ENCODE data around the gene GABRR1. TPM values are rescaled to one million over a fixed set of nuclear protein-coding genes. Genes with fewer than 3 reads are reported as not detected.
"Not testable (repeated sequence)": the region's sequence is repeated elsewhere in the genome, so short reads cannot be mapped to it uniquely, and the experiment has no call there.

GABRR1 gene
- total RNA-seq: not detected

- DNase-seq (ENCODE audit: low spot score): no peak
These were observed at the start of gene GABRR1 for GRCh38 chr6:89217299-89217910. GABRR1 (minus strand) TSS chr6:89217358; CDS start chr6:89217322, 36 bp downstream.

DNA sequence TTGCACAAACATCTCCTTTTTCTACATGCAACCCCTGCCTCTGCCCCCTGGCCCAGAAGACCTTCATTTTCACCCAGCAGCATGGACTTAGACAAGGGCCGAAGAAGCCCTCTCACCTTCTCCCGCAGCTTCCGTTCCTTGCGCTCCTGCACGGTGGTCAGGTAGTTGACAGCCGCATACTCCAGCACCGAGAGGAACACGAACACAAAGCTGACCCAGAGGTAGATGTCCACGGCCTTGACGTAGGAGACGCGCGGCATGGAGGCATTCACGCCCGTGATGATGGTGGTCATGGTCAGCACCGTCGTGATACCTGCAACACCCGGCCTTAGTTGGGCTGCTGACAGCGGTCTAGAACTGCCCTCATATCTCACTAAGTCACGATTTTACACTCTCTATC lies 47.1 kb upstream of the GABRR1 start:
- no peak for DNase-seq (ENCODE audit: low spot score)

- DNase-seq (ENCODE audit: low spot score): no peak
These were observed 43.7 kb upstream of the GABRR1 start for GRCh38 chr6:89260832-89261231.

DNA sequence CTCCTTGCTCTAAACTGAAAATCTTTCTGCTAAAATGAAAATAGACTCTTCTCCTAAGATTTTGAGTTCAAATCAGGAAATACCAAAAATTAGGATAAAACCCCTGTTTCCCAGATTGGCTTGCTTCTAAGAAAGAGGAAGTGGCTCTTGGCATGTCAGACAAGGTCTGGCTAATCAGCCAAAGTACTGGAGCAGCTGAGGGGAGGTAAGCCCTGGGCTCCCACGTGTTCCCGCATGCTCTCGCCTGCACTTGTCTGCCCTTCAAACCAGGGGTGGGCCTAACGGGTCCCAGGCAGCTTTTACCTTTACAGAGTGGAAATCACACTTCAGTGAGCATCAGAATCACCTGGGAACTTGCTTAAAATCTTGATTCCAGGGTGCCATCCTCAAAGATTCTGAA lies 43.2 kb upstream of the GABRR1 start:
- DNase-seq (ENCODE audit: low spot score): no peak

GRCh38 chr6:89258912-89259311 lies 41.8 kb upstream of the GABRR1 start:
- DNase-seq (ENCODE audit: low spot score): no peak

GRCh38 chr6:89257781-89258180 lies 40.6 kb upstream of the GABRR1 start:
- DNase-seq (ENCODE audit: low spot score): no peak

DNA sequence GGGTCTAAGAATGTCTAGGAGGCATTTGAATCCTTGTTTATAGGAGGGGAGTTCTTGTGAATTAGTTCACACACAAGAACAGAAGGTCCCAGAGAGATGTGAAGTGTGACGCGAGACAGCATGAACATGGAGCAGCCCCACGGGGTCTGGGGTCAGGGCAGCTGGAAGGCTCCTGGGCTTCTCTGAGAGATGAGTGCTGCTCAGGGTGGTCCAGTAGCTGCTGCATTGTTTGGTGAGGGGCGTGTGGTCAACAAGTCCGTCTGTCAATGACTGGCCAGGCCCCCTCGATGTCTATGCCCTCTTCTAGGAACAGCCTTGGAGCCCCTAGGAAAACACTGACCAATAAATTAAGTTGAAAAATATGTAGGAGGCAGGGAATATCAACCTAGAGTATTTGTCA lies 40.2 kb upstream of the GABRR1 start:
- DNase-seq (ENCODE audit: low spot score): no peak

GRCh38 chr6:89255417-89255816 lies 38.3 kb upstream of the GABRR1 start:
- no peak for DNase-seq (ENCODE audit: low spot score)

DNA sequence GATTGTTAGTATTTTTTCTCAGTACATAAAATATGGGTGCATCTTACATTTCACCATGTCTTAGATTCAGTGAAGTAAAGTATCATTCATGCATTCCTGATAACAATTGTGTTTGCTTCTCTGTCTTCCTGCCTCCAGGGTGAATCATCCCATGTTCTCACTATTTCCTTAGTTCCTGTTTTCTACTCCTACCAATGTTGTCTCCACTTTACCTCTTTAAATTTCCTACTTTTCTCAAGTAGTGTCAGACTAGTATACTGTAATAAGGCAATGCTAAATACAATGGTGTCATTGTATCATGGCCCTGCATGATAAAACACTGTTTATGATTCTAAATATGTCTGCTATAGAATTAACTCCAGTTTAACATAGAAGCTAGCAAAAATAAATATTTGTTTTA lies 37.4 kb upstream of the GABRR1 start:
- DNase-seq (ENCODE audit: low spot score): no peak

- no peak for DNase-seq (ENCODE audit: low spot score)
These were observed 35.7 kb upstream of the GABRR1 start for GRCh38 chr6:89252907-89253306.

DNA sequence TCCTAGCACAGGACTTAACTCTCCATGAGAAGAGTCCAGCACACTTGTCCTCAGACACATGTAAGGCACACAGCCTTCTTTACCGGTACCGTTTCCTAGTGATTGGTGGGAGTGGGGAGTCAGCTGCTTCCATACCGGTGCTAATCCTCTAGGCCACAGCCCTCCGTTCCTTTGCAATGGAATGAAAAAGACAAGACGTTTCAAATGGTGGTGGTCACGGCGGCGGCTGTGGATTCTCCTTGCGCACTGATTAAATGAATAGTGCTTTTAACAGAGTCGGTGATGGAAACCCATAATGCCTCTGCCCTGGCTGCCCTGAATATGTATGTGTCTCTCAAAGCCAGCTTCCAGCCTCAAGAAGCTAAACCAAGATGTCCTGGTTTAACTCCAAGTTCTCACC lies 34.8 kb upstream of the GABRR1 start:
- no peak for DNase-seq (ENCODE audit: low spot score)

DNA sequence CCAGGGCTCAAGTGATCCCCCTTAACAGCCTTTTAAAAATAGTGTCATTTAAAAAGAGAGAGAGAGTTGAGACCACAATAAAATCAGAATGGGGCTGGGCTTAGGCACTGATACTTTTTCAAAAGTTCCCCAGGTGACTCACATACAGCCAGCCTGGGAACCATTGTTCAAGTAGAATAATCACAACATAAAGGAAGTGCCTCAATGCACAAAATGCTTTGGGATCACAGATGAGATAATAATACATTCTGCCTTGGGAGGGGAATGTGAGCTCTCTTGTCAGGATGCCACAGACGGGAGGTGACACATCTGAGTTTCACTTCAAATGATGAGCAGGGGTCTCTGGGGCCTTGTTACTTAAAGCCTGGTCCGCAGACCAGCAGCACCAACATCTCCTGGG lies 34.0 kb upstream of the GABRR1 start:
- DNase-seq (ENCODE audit: low spot score): no peak

DNA sequence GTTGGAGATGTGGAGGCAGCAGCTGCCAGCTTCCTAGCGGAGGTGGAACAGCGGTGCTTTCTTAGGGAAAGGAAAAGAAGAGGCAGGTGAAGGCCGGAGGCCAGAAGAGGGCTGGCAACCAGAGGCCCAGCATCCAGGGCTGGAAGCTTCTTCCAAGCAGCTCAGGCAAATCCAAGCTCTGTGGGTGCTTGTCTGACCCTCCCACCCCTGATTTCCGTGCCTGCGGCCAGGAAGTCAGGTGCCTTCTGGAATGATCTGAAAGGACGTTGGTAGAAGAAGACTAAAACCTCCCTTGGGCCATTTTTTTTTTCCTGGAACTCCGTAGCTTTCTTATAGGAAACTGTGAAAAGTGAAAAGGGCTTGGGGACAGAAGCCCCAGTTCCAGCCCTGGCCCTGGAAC lies 33.1 kb upstream of the GABRR1 start:
- no peak for DNase-seq (ENCODE audit: low spot score)

DNA sequence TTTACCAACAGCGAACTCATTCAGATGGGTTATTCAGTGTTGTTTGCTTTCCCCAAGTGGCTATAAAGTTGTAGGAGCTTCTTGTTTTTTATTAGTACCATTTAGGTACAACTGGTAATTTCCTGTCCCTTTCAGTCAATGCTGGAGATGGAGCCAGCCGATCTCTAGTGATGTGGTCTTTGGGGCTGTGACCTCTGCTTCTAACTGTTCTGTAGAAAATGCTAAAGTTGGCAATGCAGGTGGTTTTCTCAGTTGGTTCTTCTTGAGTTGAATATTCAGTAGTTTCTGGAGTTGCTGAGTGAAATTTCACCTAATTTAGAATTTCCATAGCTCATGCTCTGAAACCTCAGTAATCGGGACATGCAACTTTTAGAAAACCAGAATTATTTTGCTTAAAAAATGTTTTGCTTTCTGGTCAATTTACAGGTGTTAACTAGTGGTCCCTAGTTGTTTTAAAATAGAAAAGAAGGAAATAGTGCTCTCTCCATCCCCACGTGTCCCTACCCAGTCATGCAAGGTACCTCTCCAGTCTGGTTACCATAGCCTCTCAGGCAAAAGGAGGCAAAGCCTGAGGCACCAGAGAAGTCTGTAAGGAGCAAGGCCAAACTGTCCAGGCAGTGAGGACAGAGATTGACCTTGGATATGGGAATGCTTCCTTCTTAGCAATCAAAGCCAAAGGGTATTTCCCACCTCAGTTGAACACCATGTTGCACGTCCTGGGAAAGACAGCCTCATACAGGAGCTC lies 27.3 kb upstream of the GABRR1 start:
- DNase-seq (ENCODE audit: low spot score): no peak

- DNase-seq (ENCODE audit: low spot score): no peak
These were observed 26.1 kb upstream of the GABRR1 start for GRCh38 chr6:89243331-89243629.

DNA sequence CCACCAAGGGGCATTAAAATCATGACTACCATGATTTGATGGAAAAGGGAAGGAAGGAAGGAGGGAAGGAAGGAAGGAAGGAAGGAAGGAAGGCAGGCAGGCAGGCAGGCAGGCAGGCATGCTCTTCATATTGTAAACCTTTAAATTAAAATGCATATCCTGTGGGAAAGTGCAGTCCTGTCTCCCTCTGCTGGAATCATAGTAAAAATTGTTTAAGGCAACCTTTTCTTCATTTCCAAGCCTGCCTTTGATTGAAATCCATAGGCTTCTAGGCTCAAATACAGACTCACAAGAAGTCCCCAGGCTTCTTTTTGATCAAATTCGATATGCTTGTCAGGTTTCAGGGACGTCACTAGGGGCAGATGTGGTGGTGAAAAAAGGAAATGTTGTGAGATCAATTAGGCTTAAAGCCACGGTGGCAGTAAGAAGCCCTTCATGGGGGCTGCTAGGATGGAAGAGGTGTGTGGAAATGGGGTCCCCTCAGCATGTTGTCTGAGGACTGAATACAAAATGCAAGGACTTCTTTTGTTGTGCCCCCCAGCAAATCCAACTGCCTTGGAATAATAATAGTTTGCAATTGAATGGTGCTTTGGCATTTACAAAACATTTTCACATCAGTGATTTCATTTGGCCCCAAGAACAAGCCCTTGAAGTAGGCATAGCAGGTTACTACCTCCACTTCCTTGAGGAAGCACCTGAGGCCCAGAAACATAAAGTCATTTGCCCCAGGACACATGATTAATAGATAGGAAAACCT lies 25.6 kb upstream of the GABRR1 start:
- no peak for DNase-seq (ENCODE audit: low spot score)

DNA sequence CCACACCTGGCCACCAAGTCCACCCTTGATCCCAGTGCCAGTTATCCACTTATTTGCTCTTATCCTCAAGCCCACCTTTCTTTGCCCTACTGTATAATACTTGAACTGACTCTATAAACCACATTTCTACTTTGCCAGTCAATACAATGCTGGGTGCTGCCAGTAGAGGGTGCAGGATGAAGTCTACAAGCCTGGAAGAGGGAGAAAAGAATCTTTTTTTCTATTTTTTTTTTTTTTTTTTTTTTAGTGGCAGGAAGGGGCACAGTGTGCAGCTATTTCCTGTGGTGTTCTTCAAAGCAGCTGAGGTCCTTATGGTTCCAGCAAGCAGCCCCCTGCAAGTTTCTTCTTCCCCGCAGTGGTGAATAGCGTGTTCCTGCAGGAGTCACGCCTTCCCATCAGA lies 22.2 kb upstream of the GABRR1 start:
- DNase-seq (ENCODE audit: low spot score): no peak

- no peak for DNase-seq (ENCODE audit: low spot score)
These were observed 20.0 kb upstream of the GABRR1 start for GRCh38 chr6:89237158-89237557.

- DNase-seq (ENCODE audit: low spot score): not testable (repeated sequence)
These were observed 16.4 kb upstream of the GABRR1 start for GRCh38 chr6:89233605-89234004.

DNA sequence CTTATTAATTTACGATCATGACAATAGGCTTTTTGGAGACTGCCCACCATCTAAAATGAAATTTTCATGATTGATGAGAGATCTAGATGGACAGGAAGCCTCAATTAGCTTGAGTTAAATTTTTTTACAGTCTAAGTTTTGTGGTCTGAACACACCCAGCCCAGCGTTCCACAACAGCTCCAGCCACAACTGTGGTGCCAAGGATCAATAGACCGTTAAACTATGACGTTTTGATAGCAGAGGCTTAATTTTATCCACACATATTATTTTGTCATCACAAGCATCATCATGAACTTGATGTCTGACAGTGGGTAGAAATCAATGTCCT lies 5.5 kb upstream of the GABRR1 start:
- DNase-seq (ENCODE audit: low spot score): no peak

DNA sequence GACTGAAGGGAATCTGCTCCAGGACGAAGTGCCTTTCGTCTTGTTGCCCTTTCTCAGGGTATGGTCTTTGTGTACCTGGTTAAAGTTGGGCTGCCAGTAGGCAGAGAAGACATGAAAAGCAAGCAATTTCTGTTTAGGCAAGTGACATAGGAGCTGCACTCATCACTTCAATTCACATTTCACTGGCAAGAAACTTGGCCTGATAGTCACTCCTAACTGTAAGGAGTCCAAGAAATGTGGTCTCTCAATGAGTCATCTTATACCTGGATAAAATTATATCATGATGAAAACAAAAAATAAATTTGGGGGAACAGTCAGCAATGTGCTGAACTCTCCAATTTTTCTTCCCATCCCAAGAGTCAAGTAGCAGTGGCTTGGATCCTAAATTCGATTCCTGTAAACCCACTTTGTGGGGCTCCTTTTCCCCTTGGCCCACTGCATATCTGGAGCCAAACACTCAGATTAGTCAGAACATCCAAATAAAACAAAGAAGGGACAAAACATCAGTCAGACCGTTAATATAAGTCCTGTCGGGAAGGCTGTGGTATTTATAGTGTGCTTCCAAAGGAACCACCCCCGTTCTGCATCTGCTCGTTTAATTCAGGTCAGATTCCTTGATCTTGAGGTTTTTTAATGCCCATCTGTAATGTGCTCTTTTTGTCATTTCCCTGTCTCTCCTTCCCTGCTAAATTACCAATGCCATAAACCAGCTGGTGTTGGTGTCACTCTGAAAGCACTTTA lies 5.0 kb upstream of the GABRR1 start:
- DNase-seq (ENCODE audit: low spot score): no peak

DNA sequence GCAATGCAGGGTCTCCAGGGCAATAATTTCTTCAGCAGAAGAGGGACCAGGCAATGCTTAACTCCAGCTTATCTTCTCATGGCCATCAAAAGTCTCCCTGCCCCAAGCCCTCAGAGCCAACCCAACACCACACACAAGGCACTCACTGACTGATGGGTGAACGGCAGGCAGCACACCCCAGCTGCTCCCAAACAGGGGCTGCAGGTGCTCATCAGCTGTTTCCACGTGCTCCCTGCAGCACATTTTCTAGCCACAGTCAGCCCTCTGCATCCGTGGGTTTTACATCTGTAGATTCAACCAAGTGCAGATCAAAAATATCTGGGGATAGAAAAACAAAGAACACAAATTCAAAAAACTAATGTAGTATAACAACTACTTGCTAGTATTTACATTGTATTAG lies 4.0 kb upstream of the GABRR1 start:
- DNase-seq (ENCODE audit: low spot score): no peak

DNA sequence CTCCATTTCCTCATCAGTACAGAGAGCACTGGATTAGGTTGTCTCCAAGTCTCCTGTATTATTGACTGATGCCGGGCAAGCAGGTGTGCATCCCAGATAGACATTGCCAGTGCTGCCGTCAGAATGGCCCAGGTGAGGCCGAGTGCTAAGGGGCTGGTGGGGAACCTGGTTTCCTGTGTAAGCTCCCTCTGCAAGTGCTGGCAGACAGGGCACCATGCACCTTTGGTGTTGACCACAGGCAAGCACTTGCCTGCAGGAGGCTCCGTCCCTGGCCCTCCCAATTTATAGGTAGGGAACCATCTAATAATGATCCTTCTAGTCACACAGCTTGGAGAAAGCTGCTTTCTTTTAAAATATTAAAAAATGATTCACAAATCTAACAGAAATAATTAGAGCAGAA lies 747 bp downstream of the GABRR1 start:
- no peak for DNase-seq (ENCODE audit: low spot score)
